ENCODE data around the gene PARL.

DNA sequence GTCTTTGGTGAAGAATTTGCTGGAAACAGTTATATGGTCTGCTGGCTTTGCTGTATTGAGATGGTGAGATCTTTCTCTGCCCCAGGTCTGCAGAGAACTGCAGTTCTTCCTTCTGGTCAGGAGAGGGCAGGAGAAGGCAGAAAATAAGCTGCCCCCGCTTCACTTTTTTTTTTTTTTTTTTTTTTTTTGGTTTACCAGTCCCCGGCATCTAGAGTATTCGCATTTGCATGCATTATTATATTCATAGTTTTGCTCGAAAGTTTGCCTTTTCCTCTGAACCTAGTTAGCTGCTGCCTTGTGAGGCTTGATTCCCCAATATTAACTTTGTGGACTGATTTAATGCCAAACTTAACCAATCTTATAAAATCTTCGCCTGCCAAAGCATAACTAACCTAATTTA is 10.6 kb upstream of the PARL start:
- TF ChIP-seq CTCF (conservative IDR thresholded peaks at IDR 0.05; ENCODE audit: low read depth, low read length) (peak; percentile 87), EZH2 (IDR thresholded peaks at IDR 0.05; ENCODE audit: borderline replicate concordance, low read depth, low read length, poor library complexity, severe bottlenecking) (no peak)
